ENCODE data around the gene MAPK12. TPM values are rescaled to one million over a fixed set of nuclear protein-coding genes. Genes with fewer than 3 reads are reported as not detected.

The MAPK12 gene
- total and polyA plus RNA-seq, 10 of the 15 experiments (the other 5 are each of a cell fraction or from before 2014, with no cell fraction given), result 1.1 to 38.9 (median 16.3) TPM

DNA sequence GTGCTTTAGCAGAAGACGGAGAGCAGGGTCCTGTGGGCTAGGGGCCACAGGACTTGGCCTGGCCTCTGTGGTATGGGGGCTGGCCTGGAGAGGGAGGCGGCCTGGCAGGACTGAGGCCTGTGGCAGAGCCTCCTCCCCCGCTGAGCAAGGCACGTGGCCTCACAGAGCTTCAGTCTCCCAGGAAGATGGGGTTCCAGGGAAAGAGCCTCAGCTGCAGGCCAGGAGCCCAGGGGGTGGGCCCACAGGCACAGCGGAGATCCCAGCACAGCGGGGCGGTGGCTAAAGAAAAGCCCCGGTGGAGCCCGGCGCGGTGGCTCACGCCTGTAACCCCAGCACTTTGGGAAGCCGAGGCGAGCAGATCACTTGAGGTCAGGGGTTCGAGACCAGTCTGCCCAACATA, 2.2 kb downstream of the MAPK12 start:
- ChIA-PET POLR2A (no interaction called here), SMC1A (ENCODE audit: uncharacterized antibody, unreplicated experiment) (no interaction called here), CTCF (no interaction called here), RAD21 (ENCODE audit: unreplicated experiment) (interaction anchor here (0.5 kb wide), 1 partner anchor 227 kb away, joined by 3 read pairs; no protein-coding TSS in a partner anchor)
- Histone ChIP-seq H3K4me3 (no peak overlapping the region), H2AFZ (ENCODE audit: control insufficient read depth, low read depth, low read length) (no peak overlapping the region), H3K79me2 (ENCODE audit: control insufficient read depth, insufficient read depth, low read length) (peaks cover 8% of the 10 kb centered on the region), H3K4me1 (ENCODE audit: control insufficient read depth, insufficient read depth, low read length) (peaks cover 10% of the 10 kb centered on the region), H3K36me3 (ENCODE audit: control insufficient read depth in 2 of 2, insufficient read depth in 2 of 2, low read length in 1 of 2) (no peaks in the 10 kb centered on the region; a peak in 1 of 4 replicates), H3K4me2 (ENCODE audit: control insufficient read depth, insufficient read depth) (no peak overlapping the region), H3K9ac (ENCODE audit: control insufficient read depth, insufficient read depth, low read length) (no peak overlapping the region), H4K20me1 (ENCODE audit: control insufficient read depth, insufficient read depth) (no peaks in the 10 kb centered on the region), H3K9me3 (replicated peaks; ENCODE audit: control insufficient read depth, insufficient read depth, low read length) (no peaks in the 10 kb centered on the region), H3K27me3 (replicated peaks in 1 of 2; ENCODE audit: control insufficient read depth in 2 of 2, insufficient read depth in 2 of 2, low read length in 1 of 2) (no peaks in the 10 kb centered on the region), H3K27ac (ENCODE audit: control insufficient read depth, insufficient read depth) (no peak overlapping the region)
- 82% methylated on average over 15 of the region's 15 CpGs for WGBS (ENCODE audit: insufficient coverage, insufficient replicate concordance, low lambda C conversion rate, missing lambda C conversion rate)
- ATAC-seq (no peak), DNase-seq (ENCODE audit: low read depth, low spot score) (no peak), FAIRE-seq (no peak)
- intact Hi-C loops (cut with micrococcal nuclease; ENCODE audit: unreplicated experiment), result no loop called here
- BruUV-seq (replicated peaks), result no TSS peak
- TF ChIP-seq ATF7 (IDR thresholded peaks at IDR 0.05; ENCODE audit: low read depth) (no peak), MYB (IDR thresholded peaks at IDR 0.05; ENCODE audit: borderline replicate concordance, low read depth, low read length) (no peak), NFIC (IDR thresholded peaks at IDR 0.05; ENCODE audit: low read depth, low read length) (no peak)
- in situ Hi-C loops (cut with MboI), result loop anchor here (10.0 kb wide), 2 partner anchors 235 to 355 kb away; no protein-coding TSS in a partner anchor

DNA sequence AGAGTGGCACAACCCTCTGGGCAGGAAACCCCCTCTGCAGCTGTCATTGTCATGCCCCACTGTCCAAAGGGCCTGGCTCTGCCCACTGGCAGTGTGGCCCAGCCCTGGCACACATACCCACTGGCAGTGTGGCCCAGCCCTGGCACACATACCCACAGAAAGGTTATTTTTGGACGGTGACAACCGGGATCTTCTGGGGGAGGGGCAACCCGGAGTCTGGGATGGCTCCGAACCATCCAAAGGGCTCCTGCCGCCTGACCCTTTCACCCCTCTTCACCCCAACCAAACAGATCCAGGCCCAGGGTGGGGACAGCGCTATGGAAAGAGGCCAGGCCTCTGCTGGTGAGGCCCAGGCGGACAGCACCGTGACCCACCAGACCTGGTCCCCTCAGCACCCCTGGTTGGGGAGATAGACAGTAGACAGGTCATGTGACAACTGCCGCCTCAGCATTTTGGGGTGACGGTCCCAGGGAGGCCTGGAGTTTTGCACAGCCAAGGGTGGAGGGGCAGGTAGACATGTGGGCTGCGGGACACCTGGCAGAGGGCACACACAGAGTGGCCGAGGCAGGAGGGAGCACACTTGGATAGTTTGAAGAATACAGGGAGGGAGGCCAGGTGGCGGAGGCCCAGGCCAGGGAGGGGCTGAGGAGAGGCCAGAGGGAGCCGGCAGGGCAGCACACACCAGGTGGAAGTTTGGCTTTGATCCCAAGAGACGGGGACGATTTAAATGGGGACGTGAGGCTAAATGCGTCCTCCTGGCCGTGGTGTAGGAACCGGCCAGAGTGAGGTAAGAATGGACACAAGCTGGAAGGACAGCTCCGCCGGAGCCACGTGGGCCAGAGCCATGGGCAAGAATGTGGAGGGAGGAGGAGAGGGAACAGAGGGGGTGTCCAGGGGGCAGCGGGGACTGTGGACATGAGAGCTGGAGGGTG, 2.9 kb downstream of the MAPK12 start:
- Histone ChIP-seq H3K9ac (ENCODE audit: control insufficient read depth, insufficient read depth, low read length) (no peak overlapping the region), H4K20me1 (ENCODE audit: control insufficient read depth, insufficient read depth) (no peaks in the 10 kb centered on the region), H3K4me1 (ENCODE audit: control insufficient read depth, insufficient read depth, low read length) (peaks cover 10% of the 10 kb centered on the region), H3K36me3 (ENCODE audit: control insufficient read depth in 2 of 2, insufficient read depth in 2 of 2, low read length in 1 of 2) (no peaks in the 10 kb centered on the region; a peak in 1 of 4 replicates), H3K4me3 (no peak overlapping the region), H3K27ac (ENCODE audit: control insufficient read depth, insufficient read depth) (no peak overlapping the region), H3K79me2 (ENCODE audit: control insufficient read depth, insufficient read depth, low read length) (peaks cover 8% of the 10 kb centered on the region), H2AFZ (ENCODE audit: control insufficient read depth, low read depth, low read length) (no peak overlapping the region), H3K27me3 (replicated peaks in 1 of 2; ENCODE audit: control insufficient read depth in 2 of 2, insufficient read depth in 2 of 2, low read length in 1 of 2) (no peaks in the 10 kb centered on the region), H3K4me2 (ENCODE audit: control insufficient read depth, insufficient read depth) (no peak overlapping the region), H3K9me3 (replicated peaks; ENCODE audit: control insufficient read depth, insufficient read depth, low read length) (no peaks in the 10 kb centered on the region)
- 89% methylated on average over 23 of the region's 24 CpGs for WGBS (ENCODE audit: insufficient coverage, insufficient replicate concordance, low lambda C conversion rate, missing lambda C conversion rate)
- FAIRE-seq (no peak), DNase-seq (ENCODE audit: low read depth, low spot score) (no peak), ATAC-seq (no peak)
- BruUV-seq (replicated peaks), result no TSS peak
- in situ Hi-C loops (cut with MboI) (loop anchor here (10.0 kb wide), 2 partner anchors 236 to 356 kb away; no protein-coding TSS in a partner anchor), intact Hi-C loops (cut with micrococcal nuclease; ENCODE audit: unreplicated experiment) (no loop called here)
- RAD21 ChIA-PET (ENCODE audit: unreplicated experiment), result no interaction called here
- CTCF ChIA-PET, result no interaction called here
- POLR2A ChIA-PET, result no interaction called here
- SMC1A ChIA-PET (ENCODE audit: uncharacterized antibody, unreplicated experiment), result no interaction called here
- TF ChIP-seq HDAC2 (IDR thresholded peaks at IDR 0.05), result no peak
- TF ChIP-seq, protein P1, sequence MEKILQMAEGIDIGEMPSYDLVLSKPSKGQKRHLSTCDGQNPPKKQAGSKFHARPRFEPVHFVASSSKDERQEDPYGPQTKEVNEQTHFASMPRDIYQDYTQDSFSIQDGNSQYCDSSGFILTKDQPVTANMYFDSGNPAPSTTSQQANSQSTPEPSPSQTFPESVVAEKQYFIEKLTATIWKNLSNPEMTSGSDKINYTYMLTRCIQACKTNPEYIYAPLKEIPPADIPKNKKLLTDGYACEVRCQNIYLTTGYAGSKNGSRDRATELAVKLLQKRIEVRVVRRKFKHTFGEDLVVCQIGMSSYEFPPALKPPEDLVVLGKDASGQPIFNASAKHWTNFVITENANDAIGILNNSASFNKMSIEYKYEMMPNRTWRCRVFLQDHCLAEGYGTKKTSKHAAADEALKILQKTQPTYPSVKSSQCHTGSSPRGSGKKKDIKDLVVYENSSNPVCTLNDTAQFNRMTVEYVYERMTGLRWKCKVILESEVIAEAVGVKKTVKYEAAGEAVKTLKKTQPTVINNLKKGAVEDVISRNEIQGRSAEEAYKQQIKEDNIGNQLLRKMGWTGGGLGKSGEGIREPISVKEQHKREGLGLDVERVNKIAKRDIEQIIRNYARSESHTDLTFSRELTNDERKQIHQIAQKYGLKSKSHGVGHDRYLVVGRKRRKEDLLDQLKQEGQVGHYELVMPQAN (conservative IDR thresholded peaks at IDR 0.05), result no peak
- TF ChIP-seq NBN (IDR thresholded peaks at IDR 0.05), result no peak
- no peak for TF ChIP-seq SRF (IDR thresholded peaks at IDR 0.05; ENCODE audit: low read depth in 2 of 2, low read length in 2 of 2)
- TF ChIP-seq RELA (IDR thresholded peaks at IDR 0.05; ENCODE audit: borderline replicate concordance, partially characterized antibody), result no peak
- TF ChIP-seq, protein P2, sequence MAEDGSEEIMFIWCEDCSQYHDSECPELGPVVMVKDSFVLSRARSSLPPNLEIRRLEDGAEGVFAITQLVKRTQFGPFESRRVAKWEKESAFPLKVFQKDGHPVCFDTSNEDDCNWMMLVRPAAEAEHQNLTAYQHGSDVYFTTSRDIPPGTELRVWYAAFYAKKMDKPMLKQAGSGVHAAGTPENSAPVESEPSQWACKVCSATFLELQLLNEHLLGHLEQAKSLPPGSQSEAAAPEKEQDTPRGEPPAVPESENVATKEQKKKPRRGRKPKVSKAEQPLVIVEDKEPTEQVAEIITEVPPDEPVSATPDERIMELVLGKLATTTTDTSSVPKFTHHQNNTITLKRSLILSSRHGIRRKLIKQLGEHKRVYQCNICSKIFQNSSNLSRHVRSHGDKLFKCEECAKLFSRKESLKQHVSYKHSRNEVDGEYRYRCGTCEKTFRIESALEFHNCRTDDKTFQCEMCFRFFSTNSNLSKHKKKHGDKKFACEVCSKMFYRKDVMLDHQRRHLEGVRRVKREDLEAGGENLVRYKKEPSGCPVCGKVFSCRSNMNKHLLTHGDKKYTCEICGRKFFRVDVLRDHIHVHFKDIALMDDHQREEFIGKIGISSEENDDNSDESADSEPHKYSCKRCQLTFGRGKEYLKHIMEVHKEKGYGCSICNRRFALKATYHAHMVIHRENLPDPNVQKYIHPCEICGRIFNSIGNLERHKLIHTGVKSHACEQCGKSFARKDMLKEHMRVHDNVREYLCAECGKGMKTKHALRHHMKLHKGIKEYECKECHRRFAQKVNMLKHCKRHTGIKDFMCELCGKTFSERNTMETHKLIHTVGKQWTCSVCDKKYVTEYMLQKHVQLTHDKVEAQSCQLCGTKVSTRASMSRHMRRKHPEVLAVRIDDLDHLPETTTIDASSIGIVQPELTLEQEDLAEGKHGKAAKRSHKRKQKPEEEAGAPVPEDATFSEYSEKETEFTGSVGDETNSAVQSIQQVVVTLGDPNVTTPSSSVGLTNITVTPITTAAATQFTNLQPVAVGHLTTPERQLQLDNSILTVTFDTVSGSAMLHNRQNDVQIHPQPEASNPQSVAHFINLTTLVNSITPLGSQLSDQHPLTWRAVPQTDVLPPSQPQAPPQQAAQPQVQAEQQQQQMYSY (CRISPR knock-in tag; IDR thresholded peaks at IDR 0.05), result no peak
- TF ChIP-seq GABPA (IDR thresholded peaks at IDR 0.05; ENCODE audit: low read depth), result no peak
